SH-SY5Y (cell line): ENCODE results near the gene S100A5.

Experiments
- GATA2 ChIP-seq: IDR thresholded peaks from 2 replicates; pipeline ENCODE4 v1.6.1; 2011; ENCODE audit warnings: mild to moderate bottlenecking, low read depth, low read length
- GATA3 ChIP-seq: IDR thresholded peaks from 2 replicates; pipeline ENCODE4 v1.6.1; 2011; ENCODE audit warnings: low read depth, mild to moderate bottlenecking, low read length, moderate library complexity

DNA sequence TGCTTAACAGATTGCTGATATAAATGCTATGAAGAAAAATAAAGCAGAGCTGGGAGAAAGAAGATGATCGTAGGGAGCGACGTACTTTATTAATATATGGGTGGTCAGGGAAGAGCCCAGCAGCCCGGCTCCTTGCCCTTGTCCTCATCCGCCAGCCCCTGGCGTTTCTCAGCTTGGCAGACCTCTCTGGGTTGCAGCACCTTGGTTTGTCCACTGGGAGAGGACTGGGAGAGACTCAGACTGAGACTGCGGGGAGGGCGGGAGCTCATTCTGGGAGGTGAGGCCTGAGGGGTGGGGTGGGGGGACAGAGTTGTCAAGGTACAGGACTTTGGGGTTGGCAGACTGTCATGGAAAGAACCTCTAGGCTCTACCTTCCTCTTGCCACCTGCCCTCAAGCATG lies 11.6 kb upstream of the S100A5 start:
- no peak for TF ChIP-seq GATA2
- no peak for TF ChIP-seq GATA3
